Renal cortex interstitium (tissue), 11 donors: Measurements from ENCODE around the gene SLC22A2. TPM values are rescaled to one million over a fixed set of nuclear protein-coding genes. Genes with fewer than 3 reads are reported as not detected.
"Not testable (repeated sequence)": the region's sequence is repeated elsewhere in the genome, so short reads cannot be mapped to it uniquely, and the experiment has no call there.

ENCODE experiments used
- DNase-seq, 11 donors: peaks; one replicate each; pipeline ENCODE4 v3.0.0-alpha.2; 2013; ENCODE audit warnings: low read depth in 9 of 11, low spot score in 4 of 11; ENCODE audit errors: extremely low read depth in 1 of 11
- polyA plus RNA-seq, 3 donors: library from polyadenylated mRNA; unstranded; fragments of 120-200 nt; gene quantifications; one replicate each; pipeline ENCODE4 v1.2.1, GENCODE V29; 2013; ENCODE audit not compliant: insufficient read length in 3 of 3

Gene SLC22A2
- polyA plus RNA-seq, 3 donors: 12.1 to 16.8 (median 15.0) TPM

GRCh38 chr6:160256445-160256844 lies 2.2 kb downstream of the SLC22A2 start:
- DNase-seq: no peak

- DNase-seq: peak in 6 of 11 donors; percentile 41 to 77 (median 56)
Measured at GRCh38 chr6:160254467-160255312, 3.9 kb downstream of the SLC22A2 start.

GRCh38 chr6:160253714-160254113 lies 4.9 kb downstream of the SLC22A2 start:
- no peak for DNase-seq

- DNase-seq: no peak
Measured at GRCh38 chr6:160253292-160253691, 5.3 kb downstream of the SLC22A2 start.

- DNase-seq: no peak
Measured at GRCh38 chr6:160252073-160252813, 6.4 kb downstream of the SLC22A2 start.

- no peak for DNase-seq
Measured at GRCh38 chr6:160249671-160250070, 8.9 kb downstream of the SLC22A2 start.

- DNase-seq: no peak
Measured at GRCh38 chr6:160248538-160248937, 10.1 kb downstream of the SLC22A2 start.

- peak in 1 of 11 donors; percentile 25 for DNase-seq
Measured at GRCh38 chr6:160247457-160247883, 11.2 kb downstream of the SLC22A2 start.

- DNase-seq: no peak
Measured at GRCh38 chr6:160240691-160241084, 17.9 kb downstream of the SLC22A2 start.

GRCh38 chr6:160239929-160240690 lies 18.5 kb downstream of the SLC22A2 start:
- no peak for DNase-seq

- no peak for DNase-seq
Measured at GRCh38 chr6:160238761-160239751, 19.6 kb downstream of the SLC22A2 start.

- no peak for DNase-seq
Measured at GRCh38 chr6:160238278-160238711, 20.3 kb downstream of the SLC22A2 start.

- not testable (repeated sequence) for DNase-seq
Measured at GRCh38 chr6:160237597-160238275, 20.9 kb downstream of the SLC22A2 start.

- not testable (repeated sequence) for DNase-seq
Measured at GRCh38 chr6:160236235-160236872, 22.3 kb downstream of the SLC22A2 start.

GRCh38 chr6:160233950-160234640 lies 24.5 kb downstream of the SLC22A2 start:
- not testable (repeated sequence) for DNase-seq

- no peak for DNase-seq
Measured at GRCh38 chr6:160227769-160228161, 30.9 kb downstream of the SLC22A2 start.
